ENCODE measurements around the gene GCGR.
A peak's percentile ranks its signal among the peaks of the same experiment; 100 is the strongest.

Gene GCGR

DNA sequence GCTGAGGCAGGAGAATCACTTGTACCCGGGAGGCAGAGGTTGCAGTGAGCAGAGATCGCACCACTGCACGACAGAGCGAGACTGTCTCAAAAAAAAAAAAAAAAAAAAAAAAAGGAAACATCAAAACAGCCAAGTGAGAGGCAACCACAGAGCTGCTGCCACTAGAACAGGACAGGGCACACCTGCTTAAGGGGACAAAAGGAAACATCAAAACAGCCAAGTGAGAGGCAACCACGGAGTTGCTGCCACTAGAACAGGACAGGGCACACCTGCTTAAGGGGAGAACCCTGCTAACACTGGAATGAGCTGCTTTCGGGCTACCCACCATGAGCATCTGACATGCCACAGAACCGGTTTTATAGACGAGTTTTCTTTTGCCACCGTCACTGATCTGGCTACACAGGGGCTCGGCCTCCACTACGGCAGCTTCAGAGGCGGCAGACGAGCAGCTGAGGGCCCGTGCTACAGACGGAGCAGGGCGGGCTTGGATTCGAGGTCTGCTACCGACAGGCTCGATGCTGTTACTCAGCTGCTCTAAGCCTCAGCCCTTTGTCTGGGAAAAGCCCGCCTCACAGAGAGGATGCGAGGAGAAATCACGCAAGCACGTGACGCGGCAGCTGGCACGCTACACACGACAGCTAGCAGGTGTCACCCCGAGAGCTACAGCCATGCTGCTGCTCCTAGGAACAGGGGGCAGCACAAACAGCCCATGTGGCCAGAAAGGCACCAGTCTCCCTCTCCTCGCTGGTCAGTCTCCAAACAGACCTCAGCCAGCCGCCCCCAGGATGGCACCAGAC is 54.4 kb downstream of the GCGR start:
- no peak for TF ChIP-seq ZNF561 (tag by site-specific recombination; IDR thresholded peaks at IDR 0.05; ENCODE audit: borderline replicate concordance)
- TF ChIP-seq ZNF585B (tag by site-specific recombination; IDR thresholded peaks at IDR 0.05), result peak; percentile 95
- TF ChIP-seq KLF16 (tag by site-specific recombination; IDR thresholded peaks at IDR 0.05), result no peak
- TF ChIP-seq MEIS1 (CRISPR knock-in tag; IDR thresholded peaks at IDR 0.05; ENCODE audit: borderline replicate concordance), result no peak
- TF ChIP-seq ZNF433 (tag by site-specific recombination; IDR thresholded peaks at IDR 0.05; ENCODE audit: low read depth), result no peak
- POLR2A ChIA-PET, result interaction anchor here (1.1 kb wide), 1 partner anchor 15 kb away, joined by 3 read pairs; no protein-coding TSS in a partner anchor

DNA sequence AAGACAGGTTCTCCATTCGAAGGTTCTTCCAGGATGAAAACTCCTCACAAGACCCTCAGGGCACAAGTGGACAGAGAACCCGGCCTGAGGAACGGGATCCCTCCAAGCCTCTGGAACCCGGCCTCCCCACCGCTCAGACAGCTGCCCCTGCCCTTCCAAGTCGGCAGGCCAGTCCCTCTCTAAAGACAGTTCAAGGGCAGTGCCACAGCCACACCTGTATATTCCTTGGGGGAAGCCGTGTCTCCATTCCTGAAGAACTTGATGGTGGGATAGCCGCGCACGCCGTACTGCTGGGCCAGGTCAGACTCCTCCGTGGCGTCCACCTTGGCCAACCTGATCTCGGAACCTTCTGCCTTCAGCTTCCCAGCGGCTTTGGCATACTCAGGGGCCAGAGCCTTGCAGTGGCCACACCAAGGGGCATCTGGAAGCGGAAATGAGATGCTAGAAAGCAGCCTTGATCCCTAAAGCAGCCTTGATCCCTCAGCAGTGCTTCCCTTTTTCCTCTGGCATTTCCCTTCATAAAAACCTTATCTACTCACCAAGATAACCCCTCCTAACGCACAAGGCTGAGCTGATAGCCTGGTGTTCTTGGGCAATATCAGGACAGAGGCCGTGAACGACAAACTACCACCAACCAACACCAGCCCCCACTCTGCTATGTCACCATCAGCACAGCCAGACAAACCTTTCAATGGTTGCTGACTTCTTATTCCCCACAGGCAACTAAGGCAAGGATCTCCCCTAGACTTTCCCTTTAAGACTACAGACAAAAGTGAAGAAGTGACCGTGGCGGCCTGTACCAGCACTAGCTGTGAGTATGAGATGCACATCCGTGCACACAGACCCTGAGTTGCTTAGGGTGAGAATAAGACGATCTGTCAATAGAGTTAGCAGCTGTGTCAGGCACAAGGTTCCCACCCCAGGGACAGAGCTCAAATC is 55.3 kb downstream of the GCGR start:
- ChIA-PET CTCF (interaction anchor here (0.6 to 1.1 kb wide), 5 partner anchors 11 to 146 kb away, joined by 3 to 4 read pairs (median 3); no protein-coding TSS in a partner anchor), POLR2A (interaction anchor here (0.6 to 1.1 kb wide), 8 partner anchors 11 to 176 kb away, joined by 3 to 4 read pairs (median 3); partner anchors contain the start of genes ARHGDIA, ARL16, HGS and MCRIP1)
- Histone ChIP-seq H3K36me3 (ENCODE audit: control insufficient read depth in 2 of 2, insufficient read depth in 1 of 2, low read length in 2 of 2) (peaks cover 45 to 73% of the 10 kb centered on the region in 2 experiments), H3K9me3 (ENCODE audit: control insufficient read depth, insufficient read depth, low read depth, low read length) (no peaks in the 10 kb centered on the region), H3K27ac (ENCODE audit: extremely low read depth, low read depth, low read length) (peak overlapping the region; percentile 83), H3K4me1 (ENCODE audit: control insufficient read depth, insufficient read depth, low read length) (peaks cover 7% of the 10 kb centered on the region), H3K4me3 (ENCODE audit: low read depth, low read length) (peak overlapping the region; percentile 82)
- TF ChIP-seq ZBTB48 (tag by site-specific recombination; IDR thresholded peaks at IDR 0.05) (0 out of 2 replicates have a peak, but pooled peaks have one; percentile 48), ZNF621 (tag by site-specific recombination; IDR thresholded peaks at IDR 0.05) (no peak)

More for the DNA sequence above, 54.4 kb downstream of the GCGR start:
- no peak overlapping the region for H3K27ac ChIP-seq (ENCODE audit: extremely low read depth, low read depth, low read length)
- H3K4me3 ChIP-seq (ENCODE audit: low read depth, low read length), result no peak overlapping the region
- H3K36me3 ChIP-seq (ENCODE audit: control insufficient read depth in 2 of 2, insufficient read depth in 1 of 2, low read length in 2 of 2), result peaks cover 52 to 73% of the 10 kb centered on the region in 2 experiments
- CTCF ChIA-PET, result interaction anchor here (1.1 kb wide), 1 partner anchor 146 kb away, joined by 3 read pairs; no protein-coding TSS in a partner anchor
- H3K9me3 ChIP-seq (ENCODE audit: control insufficient read depth, insufficient read depth, low read depth, low read length), result no peaks in the 10 kb centered on the region
- H3K4me1 ChIP-seq (ENCODE audit: control insufficient read depth, insufficient read depth, low read length), result peaks cover 7% of the 10 kb centered on the region

DNA sequence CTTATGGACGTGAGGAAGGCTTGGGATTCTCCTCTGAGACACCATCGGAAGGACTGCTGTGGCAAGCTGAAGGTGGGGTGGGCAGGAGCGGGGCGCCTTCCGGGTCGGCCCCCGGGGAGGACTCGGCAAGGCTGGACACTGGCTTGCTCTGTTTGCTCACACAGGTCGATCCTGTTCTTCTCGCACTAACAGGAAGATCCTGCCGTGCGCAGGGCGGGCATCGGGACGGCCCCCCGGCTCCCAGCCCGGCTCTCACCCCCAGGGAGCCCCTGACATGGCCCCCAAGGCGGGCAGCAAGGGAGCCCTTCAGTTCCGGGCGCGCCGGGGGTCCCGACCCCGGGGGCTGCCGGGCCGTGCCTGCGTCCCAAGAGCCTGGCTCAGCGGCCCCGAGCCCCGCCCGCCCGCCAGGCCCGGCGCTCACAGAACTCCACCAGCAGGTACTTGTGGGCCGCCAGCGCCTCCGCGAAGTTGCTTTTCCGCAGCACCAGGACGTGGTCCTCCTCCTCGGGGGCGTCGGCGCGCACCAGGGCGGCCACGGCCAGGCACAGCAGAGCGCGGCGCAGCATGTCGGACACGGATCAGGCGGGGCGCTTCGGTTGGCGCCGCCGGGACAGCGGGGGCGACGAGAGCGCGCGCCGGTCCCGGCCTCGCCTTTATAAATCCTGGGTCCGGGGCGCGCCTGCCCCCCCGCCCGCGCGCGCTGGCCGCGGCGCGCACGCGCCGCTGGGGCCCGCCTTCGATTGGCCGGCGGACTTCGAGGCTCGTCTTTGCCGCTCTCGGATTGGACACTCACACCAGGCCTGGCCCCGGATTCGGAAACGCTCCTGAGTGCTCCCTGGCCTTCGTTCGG is 56.2 kb downstream of the GCGR start, which contains the start of gene P4HB:
Gene P4HB, minus strand, starts transcription at position 630 of the 850 bp plus-strand sequence. Its CDS starts 64 bp downstream, at position 566.
- Histone ChIP-seq H3K4me3 (ENCODE audit: low read depth, low read length) (peak within 1 kb of the TSS; percentile 92), H3K36me3 (ENCODE audit: control insufficient read depth in 2 of 2, insufficient read depth in 1 of 2, low read length in 2 of 2) (peaks cover 41 to 73% of the 10 kb centered on the region in 2 experiments), H3K27ac (ENCODE audit: extremely low read depth, low read depth, low read length) (peak within 1 kb of the TSS; percentile 90), H3K4me1 (ENCODE audit: control insufficient read depth, insufficient read depth, low read length) (peaks cover 7% of the 10 kb centered on the region), H3K9me3 (ENCODE audit: control insufficient read depth, insufficient read depth, low read depth, low read length) (no peaks in the 10 kb centered on the region)
- CTCF ChIA-PET, result interaction anchor here (0.6 to 1.7 kb wide), 6 partner anchors 10 to 147 kb away, joined by 3 to 4 read pairs (median 4); no protein-coding TSS in a partner anchor
- POLR2A ChIA-PET, result interaction anchor here (0.6 to 1.1 kb wide), 14 partner anchors 10 to 177 kb away, joined by 3 to 17 read pairs (median 4); partner anchors contain the start of genes ARHGDIA, ARL16, DCXR and HGS
- TF ChIP-seq GLIS1 (tag by site-specific recombination; IDR thresholded peaks at IDR 0.05) (peak; percentile 85), ZFHX2 (tag by site-specific recombination; conservative IDR thresholded peaks at IDR 0.05) (peak; percentile 72), KLF8 (tag by site-specific recombination; IDR thresholded peaks at IDR 0.05) (no peak), ZIC2 (tag by site-specific recombination; IDR thresholded peaks at IDR 0.05) (peak; percentile 52), ZBTB17 (tag by site-specific recombination; IDR thresholded peaks at IDR 0.05) (peak; percentile 24; the same call in 1 of the 2 replicates), ZNF223 (tag by site-specific recombination; IDR thresholded peaks at IDR 0.05) (no peak), KLF10 (tag by site-specific recombination; IDR thresholded peaks at IDR 0.05) (peak; percentile 13; the same call in 1 of the 2 replicates), ZNF768 (tag by site-specific recombination; IDR thresholded peaks at IDR 0.05) (no peak), ZNF660 (tag by site-specific recombination; IDR thresholded peaks at IDR 0.05) (peak; percentile 94), GLIS2 (tag by site-specific recombination; IDR thresholded peaks at IDR 0.05) (peak; percentile 86), EGR2 (tag by site-specific recombination; IDR thresholded peaks at IDR 0.05; ENCODE audit: low read depth) (0 out of 2 replicates have a peak, but pooled peaks have one; percentile 24), ZNF521 (tag by site-specific recombination; IDR thresholded peaks at IDR 0.05) (no peak)
- TF ChIP-seq, protein P1, sequence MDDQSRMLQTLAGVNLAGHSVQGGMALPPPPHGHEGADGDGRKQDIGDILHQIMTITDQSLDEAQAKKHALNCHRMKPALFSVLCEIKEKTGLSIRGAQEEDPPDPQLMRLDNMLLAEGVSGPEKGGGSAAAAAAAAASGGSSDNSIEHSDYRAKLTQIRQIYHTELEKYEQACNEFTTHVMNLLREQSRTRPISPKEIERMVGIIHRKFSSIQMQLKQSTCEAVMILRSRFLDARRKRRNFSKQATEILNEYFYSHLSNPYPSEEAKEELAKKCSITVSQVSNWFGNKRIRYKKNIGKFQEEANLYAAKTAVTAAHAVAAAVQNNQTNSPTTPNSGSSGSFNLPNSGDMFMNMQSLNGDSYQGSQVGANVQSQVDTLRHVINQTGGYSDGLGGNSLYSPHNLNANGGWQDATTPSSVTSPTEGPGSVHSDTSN (CRISPR knock-in tag; IDR thresholded peaks at IDR 0.05), result peak; percentile 80; the same call in 1 of the 2 replicates
- TF ChIP-seq, protein P2, sequence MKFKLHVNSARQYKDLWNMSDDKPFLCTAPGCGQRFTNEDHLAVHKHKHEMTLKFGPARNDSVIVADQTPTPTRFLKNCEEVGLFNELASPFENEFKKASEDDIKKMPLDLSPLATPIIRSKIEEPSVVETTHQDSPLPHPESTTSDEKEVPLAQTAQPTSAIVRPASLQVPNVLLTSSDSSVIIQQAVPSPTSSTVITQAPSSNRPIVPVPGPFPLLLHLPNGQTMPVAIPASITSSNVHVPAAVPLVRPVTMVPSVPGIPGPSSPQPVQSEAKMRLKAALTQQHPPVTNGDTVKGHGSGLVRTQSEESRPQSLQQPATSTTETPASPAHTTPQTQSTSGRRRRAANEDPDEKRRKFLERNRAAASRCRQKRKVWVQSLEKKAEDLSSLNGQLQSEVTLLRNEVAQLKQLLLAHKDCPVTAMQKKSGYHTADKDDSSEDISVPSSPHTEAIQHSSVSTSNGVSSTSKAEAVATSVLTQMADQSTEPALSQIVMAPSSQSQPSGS (tag by site-specific recombination; IDR thresholded peaks at IDR 0.05; ENCODE audit: low read depth), result no peak
- TF ChIP-seq, protein P3, sequence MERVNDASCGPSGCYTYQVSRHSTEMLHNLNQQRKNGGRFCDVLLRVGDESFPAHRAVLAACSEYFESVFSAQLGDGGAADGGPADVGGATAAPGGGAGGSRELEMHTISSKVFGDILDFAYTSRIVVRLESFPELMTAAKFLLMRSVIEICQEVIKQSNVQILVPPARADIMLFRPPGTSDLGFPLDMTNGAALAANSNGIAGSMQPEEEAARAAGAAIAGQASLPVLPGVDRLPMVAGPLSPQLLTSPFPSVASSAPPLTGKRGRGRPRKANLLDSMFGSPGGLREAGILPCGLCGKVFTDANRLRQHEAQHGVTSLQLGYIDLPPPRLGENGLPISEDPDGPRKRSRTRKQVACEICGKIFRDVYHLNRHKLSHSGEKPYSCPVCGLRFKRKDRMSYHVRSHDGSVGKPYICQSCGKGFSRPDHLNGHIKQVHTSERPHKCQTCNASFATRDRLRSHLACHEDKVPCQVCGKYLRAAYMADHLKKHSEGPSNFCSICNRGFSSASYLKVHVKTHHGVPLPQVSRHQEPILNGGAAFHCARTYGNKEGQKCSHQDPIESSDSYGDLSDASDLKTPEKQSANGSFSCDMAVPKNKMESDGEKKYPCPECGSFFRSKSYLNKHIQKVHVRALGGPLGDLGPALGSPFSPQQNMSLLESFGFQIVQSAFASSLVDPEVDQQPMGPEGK (tag by site-specific recombination; IDR thresholded peaks at IDR 0.05), result 0 out of 2 replicates have a peak, but pooled peaks have one; percentile 39
